ENCODE data around the gene MTHFD2.
"Not testable (repeated sequence)": the region's sequence is repeated elsewhere in the genome, so short reads cannot be mapped to it uniquely, and the experiment has no call there.

The MTHFD2 gene

GRCh38 chr2:74198023-74198460 lies 373 bp upstream of the MTHFD2 start:
- DNase-seq = no peak

GRCh38 chr2:74199275-74199701 lies 873 bp downstream of the MTHFD2 start:
- DNase-seq = no peak

GRCh38 chr2:74199871-74200305 lies 1.5 kb downstream of the MTHFD2 start:
- no peak for DNase-seq

- no peak for DNase-seq
Measured at GRCh38 chr2:74201196-74201595, 2.8 kb downstream of the MTHFD2 start.

GRCh38 chr2:74201596-74201995 lies 3.2 kb downstream of the MTHFD2 start:
- no peak for DNase-seq

- DNase-seq = no peak
Measured at GRCh38 chr2:74204436-74204835, 6.0 kb downstream of the MTHFD2 start.

- DNase-seq = no peak
Measured at GRCh38 chr2:74205113-74205512, 6.7 kb downstream of the MTHFD2 start.

GRCh38 chr2:74205596-74205995 lies 7.2 kb downstream of the MTHFD2 start:
- no peak for DNase-seq

- no peak for DNase-seq
Measured at GRCh38 chr2:74206180-74206688, 7.8 kb downstream of the MTHFD2 start.

GRCh38 chr2:74212702-74213410 lies 14.4 kb downstream of the MTHFD2 start:
- DNase-seq = no peak

- DNase-seq = not testable (repeated sequence)
Measured at GRCh38 chr2:74215771-74216170, 17.4 kb downstream of the MTHFD2 start.

- no peak for DNase-seq
Measured at GRCh38 chr2:74216642-74217041, 18.2 kb downstream of the MTHFD2 start.

- no peak for DNase-seq
Measured at GRCh38 chr2:74219846-74220486, 21.6 kb downstream of the MTHFD2 start.

GRCh38 chr2:74221091-74221490 lies 22.7 kb downstream of the MTHFD2 start:
- DNase-seq = no peak

GRCh38 chr2:74221604-74222299 lies 23.3 kb downstream of the MTHFD2 start:
- DNase-seq = no peak

- no peak for DNase-seq
Measured at GRCh38 chr2:74222300-74222650, 23.9 kb downstream of the MTHFD2 start.

GRCh38 chr2:74223941-74224770 lies 25.7 kb downstream of the MTHFD2 start:
- no peak for DNase-seq

GRCh38 chr2:74225698-74226459 lies 27.5 kb downstream of the MTHFD2 start:
- DNase-seq = no peak

GRCh38 chr2:74226648-74227213 lies 28.3 kb downstream of the MTHFD2 start:
- no peak for DNase-seq

GRCh38 chr2:74227646-74228045 lies 29.2 kb downstream of the MTHFD2 start:
- no peak for DNase-seq

GRCh38 chr2:74228772-74229171 lies 30.4 kb downstream of the MTHFD2 start:
- no peak for DNase-seq

GRCh38 chr2:74229865-74230264 lies 31.4 kb downstream of the MTHFD2 start:
- not testable (repeated sequence) for DNase-seq
